Activated T-cell treated with anti-CD3 and anti-CD28 coated beads for 1 hour (primary cell): ENCODE results near the gene VASN.
"Not testable (repeated sequence)": the region's sequence is repeated elsewhere in the genome, so short reads cannot be mapped to it uniquely, and the experiment has no call there.

Experiments
- DNase-seq: peaks from one replicate; pipeline ENCODE4 v3.0.0-alpha.2; 2020; ENCODE audit warnings: low read depth

VASN gene

GRCh38 chr16:4371357-4372000, at the start of gene VASN:
TSS of gene VASN (plus strand) at chr16:4371848. CDS start at chr16:4380878, 9,030 bp downstream.
- DNase-seq: peak; percentile 73

GRCh38 chr16:4322121-4323052, 49.3 kb upstream of the VASN start:
- DNase-seq: no peak

DNA sequence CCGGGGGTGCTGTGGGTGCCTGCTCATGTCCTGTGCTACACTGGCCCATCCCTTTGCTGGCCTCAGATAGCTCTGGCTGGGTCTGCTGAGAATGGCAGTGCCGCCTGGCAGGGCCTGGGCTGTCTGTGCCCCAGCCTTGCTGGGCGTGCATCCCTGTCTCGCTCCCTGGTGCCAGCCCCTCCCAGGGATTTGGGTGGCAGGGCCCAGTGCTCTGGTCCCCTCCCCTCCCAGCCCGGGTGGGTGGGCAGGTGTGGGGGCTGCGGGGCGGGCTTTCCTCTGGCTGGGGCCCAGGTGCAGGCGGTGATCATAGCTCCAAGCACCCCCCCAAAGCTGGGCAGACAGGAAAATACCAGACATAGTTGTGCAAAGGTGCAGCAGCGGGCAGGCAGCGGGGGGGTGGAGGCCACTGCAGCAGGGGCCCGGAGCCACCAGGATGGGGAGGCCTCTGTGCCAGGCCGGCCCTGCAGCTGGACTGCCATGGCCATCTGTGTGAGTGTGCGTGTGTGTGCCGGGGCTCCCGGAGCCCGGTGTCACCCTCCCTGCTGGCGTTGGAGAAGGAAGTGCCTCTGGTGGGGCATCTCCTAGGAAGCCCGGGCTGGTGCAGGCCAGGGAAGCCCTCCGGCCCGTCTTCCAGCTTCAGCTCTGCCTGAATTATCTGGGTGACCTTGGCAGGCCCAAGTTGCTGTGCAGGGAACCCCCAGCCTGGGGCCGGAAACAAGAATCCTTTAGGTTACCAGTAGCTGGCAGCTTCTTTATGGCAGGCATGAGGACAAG, 48.4 kb upstream of the VASN start:
- DNase-seq: no peak

GRCh38 chr16:4323845-4324488, 47.7 kb upstream of the VASN start:
- DNase-seq: no peak

GRCh38 chr16:4324492-4325252, 47.0 kb upstream of the VASN start:
- no peak for DNase-seq

GRCh38 chr16:4325253-4325758, 46.3 kb upstream of the VASN start:
- no peak for DNase-seq

DNA sequence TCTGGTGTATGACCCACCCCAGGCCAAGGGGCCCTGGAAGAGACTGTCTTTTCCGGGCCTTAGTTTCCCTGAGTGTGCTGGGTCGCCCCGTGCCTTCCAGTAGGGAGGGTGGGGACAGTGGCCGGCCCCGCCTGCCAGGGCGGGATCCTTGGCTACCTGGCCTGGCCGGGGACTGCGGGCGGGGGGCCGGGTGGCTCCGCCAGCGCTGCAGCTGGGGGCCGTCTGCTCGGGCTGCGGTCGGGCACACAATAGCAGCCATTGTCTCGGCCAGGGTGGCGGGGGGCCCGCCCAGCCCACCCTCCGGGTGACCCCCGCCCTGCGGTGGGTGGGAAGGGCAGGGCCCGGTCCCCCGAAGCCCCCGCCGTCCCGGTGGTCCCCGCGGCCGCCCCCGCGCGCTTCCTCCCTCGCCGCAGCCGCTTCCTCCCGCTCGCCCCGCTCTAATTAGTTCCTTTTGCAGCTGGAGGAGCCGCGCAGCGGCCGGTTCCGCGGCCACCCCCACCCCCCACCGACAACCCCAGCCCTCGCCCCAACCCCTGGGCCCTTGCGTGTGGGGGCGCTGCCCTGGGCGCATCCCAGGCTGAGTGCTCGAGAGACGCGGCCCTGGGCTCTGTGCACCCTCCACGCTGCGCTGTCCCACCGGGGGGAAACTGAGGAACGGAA, 44.1 kb upstream of the VASN start:
- DNase-seq: no peak

DNA sequence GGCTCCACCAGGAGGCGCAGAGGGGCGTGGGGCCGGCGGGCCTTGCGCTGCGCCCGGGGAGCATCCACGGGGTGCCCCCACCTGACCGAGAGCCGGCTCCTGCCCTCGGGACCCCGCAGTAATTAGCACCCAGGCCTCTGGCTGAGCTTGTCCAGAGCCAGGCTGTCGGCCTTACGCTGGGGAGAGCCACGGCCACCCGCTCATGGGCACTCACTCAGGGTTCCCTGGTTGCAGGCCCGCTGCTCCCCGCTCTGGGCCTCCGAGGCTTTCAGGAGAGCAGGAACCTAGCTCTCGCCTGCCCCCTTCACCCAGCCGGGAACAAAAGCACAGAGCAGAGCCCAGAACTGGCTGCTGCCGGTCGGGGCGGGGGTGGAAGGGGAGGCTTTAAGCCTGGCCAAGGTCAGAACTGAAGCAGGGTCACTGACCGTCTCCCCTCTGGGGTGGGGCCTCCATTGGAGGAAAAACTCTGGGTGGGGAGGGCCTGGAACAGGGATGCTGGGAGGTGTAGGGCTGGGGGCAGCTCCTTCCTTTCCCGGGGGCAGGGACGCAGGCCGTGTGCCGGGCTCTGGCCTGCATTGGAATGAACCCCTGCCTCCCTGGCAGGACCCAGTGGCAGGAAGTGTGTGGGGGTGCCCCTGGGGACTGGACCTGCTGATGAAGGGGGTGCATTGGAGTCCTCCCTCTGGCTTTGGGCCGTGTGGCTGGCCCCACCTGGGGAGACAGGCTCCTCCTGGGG, 43.4 kb upstream of the VASN start:
- peak; percentile 46 for DNase-seq

GRCh38 chr16:4328782-4329775, 42.6 kb upstream of the VASN start:
- DNase-seq: no peak

- DNase-seq: peak; percentile 72
These were observed 41.3 kb upstream of the VASN start for GRCh38 chr16:4330277-4330874.

DNA sequence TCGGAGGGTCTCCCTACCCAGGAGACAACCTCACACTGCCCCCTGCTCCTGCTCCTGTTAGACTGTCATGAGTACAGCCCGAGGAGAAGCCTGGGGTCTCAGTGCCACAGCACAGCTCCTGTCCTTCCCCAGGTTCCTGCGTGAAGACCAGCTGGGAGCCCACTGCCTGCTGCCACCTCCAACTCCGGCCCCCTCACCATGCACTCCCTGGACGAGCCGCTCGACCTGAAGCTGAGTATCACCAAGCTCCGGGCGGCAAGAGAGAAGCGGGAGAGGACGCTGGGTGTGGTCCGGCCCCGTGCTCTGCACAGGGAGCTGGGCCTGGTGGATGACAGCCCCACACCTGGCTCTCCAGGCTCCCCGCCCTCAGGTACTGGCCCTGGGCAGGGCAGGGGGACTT, 39.6 kb upstream of the VASN start:
- no peak for DNase-seq

DNA sequence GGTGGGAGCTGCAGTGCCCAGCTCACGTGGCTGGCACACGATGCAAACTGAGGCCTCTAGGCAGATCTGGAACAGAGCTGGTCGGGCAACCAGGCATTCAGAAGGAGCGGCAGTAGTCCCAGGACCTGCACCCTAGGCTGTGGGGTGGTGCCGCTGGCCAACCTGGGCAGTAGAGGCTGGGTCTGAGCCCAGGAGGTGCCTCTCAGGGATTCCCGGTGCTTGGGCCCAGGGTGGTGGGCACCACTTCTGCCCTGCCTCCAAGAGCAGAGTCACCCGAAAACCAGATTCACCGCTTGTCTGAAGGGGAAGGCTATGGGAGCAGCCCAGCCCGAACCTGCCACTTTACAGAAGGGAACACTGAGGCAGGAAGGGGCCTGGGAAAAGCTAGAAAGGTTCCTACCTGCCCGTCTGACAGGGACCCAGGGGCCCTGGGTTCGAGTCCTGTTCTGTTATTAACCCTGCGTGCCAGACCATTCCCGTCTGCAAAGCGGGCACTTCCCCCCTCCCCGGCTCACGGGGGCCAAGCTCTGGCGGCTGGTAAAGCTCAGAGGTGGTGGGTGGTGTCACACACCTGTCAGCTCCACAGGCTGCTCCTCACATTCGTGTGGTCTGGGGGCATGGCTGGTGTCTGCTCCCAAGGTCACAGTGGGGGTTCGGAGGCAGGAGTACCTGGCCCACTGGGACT, 38.9 kb upstream of the VASN start:
- no peak for DNase-seq

- DNase-seq: no peak
These were observed 38.4 kb upstream of the VASN start for GRCh38 chr16:4333308-4333638.

- not testable (repeated sequence) for DNase-seq
These were observed 37.9 kb upstream of the VASN start for GRCh38 chr16:4333714-4334113.

- DNase-seq: no peak
These were observed 36.7 kb upstream of the VASN start for GRCh38 chr16:4334724-4335495.

DNA sequence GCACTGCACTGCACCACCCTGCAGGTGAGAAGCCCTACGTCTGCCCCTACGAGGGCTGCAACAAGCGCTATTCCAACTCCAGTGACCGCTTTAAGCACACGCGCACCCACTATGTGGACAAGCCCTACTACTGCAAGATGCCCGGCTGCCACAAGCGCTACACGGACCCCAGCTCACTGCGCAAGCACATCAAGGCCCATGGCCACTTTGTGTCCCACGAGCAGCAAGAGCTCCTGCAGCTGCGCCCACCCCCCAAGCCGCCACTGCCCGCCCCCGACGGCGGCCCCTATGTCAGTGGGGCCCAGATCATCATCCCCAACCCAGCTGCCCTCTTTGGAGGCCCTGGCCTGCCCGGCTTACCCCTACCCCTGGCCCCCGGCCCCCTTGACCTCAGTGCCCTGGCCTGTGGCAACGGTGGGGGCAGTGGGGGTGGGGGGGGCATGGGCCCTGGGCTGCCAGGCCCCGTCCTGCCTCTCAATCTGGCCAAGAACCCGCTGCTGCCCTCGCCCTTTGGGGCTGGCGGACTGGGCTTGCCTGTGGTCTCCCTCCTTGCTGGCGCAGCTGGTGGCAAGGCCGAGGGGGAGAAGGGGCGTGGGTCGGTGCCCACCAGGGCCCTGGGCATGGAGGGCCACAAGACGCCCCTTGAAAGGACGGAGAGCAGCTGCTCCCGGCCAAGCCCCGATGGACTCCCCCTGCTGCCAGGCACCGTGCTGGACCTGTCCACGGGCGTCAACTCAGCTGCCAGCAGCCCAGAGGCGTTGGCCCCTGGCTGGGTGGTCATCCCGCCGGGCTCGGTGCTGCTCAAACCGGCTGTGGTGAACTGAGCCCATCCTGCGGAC, 34.7 kb upstream of the VASN start:
- no peak for DNase-seq
